MV-4-11 (cell line): Measurements from ENCODE around the gene BCL2L2.

ENCODE experiments used
- DNase-seq: peaks from one replicate; lab custom pipeline; 2025; lab: John Stamatoyannopoulos, UW

The BCL2L2 gene

DNA sequence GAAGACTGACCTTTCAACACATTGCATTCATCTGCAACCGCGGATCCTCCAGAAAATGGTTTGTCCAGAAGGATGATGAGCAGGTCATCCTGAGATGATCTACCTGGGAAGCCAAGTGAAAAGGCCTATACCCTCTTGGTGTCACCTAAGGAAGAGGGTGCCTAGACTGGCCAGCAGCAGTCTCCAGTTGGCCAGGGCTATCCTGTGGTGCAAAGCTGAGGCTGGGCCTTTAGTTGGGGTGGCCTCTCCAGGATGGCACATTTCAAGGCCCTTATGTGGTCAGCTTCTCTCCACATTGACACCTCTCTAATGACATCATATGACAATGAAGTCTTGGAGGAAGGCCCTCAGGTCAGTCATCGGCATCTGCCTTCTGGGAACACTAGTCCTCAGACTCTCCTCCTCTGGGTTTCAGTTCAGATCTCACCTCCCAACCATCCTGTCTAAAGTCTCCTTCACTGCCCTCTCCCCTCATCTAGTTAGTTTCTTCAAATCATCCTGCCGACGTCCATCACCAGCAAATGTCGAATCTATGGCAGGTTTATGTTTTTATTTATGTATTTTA is 49.3 kb downstream of the BCL2L2 start:
- DNase-seq: no peak

DNA sequence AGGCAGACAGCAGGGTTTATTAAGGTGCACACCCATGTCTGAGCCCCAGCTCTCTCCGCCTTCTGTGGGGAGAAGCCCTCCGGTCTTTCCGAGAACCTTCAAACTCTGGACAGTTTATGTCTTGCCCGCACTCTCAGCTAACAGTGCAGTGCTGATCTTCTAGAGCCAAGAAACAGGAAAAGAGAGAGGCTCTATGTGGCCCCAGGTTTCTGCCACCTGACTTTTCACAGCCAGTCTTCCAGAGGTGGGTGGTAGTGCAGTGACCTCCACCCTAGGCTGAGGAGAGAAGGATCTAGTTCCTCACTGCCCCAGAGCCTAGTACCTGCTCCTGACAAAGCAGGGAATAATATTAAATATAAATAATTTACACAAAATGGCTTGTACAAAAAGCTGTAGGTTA is 50.0 kb downstream of the BCL2L2 start:
- no peak for DNase-seq

DNA sequence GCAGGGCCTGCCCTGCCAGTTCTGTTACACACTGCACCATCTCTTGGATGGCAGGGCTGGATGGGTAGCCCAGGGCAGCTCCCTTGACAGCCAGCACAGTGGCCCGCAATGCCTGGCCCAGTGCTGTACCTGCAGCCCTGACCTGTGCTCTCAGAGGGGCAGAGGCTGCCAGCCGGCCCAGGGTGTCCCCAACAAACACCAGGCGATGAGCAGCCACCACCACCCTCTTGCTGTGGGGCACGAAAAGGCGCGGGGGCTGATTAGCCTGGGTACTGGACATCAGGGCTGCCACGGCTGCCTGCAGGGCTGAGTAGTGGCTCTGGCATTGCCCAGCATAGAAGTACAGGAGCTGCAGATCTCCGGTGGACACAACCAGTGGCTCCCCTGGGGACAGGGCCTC is 50.6 kb downstream of the BCL2L2 start:
- no peak for DNase-seq

DNA sequence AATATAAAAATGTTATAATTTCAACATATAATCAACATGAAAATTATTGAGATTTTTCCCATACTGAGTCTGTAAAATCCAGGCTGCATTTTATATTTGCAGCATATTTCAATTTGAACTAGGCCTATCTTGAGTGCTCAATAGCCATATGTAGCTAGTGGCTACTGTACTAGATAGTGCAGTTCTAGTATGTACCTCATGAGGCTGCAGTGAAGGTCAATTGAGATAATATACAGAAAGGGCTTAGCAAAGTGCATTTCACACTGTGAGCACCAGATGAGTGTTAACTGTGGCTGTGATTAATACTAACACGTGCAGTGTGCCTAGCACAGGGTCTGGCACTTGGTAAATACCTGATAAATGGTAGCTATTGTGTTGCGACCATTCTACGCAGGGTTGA is 51.4 kb downstream of the BCL2L2 start:
- DNase-seq: no peak

DNA sequence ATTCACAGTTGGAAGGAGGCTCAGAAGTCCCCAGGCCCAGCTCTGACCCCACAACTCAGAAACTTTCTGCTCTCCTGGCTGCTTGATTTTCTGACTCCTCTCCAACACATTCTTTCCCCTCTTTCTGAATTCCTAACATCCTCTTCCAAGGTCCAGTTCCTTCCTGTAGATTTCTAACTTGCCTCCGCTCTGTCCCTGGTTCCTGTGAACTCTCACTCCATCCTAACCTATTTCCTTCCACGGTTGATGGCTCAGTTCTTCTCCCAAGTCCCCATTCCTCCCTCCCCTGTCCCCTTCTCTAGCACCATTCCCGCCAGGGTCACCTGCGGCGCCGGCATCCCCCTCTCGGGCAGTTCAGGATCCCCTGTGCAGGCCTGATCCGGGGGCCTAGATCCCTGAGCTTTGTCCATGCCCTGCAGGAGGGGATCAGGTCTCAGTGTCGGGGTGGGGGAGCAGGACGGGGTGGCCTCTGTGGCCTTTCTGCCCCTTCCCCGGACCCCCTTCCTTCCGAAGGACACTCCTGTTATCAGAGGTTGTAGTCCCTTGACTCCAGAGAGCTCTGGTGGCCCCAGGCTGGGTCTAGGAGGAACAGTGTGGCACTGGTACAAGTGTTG is 52.0 kb downstream of the BCL2L2 start:
- DNase-seq: no peak

DNA sequence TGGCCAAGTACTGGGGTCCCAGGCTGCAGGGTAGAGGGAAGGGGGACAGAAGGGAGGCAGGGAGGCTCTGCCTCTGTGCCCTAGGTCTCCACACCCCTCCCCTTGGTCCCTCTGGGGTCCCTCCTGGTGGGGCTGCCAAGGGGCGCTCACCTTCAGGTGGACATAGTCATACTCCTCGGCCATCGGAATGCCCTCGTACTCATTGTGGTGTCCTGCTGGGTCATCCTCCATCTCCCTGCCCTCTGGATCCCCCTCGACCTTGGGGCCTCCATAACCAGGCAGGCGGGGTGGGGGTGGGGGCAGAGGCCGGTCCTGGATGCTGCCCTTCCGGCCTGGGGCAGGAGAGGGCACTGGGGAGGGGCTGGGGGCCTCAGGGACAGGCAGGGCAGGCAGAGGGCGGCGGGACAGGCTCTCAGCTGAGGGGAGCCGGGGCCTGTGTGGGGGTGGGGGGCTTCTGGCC is 52.6 kb downstream of the BCL2L2 start:
- no peak for DNase-seq

DNA sequence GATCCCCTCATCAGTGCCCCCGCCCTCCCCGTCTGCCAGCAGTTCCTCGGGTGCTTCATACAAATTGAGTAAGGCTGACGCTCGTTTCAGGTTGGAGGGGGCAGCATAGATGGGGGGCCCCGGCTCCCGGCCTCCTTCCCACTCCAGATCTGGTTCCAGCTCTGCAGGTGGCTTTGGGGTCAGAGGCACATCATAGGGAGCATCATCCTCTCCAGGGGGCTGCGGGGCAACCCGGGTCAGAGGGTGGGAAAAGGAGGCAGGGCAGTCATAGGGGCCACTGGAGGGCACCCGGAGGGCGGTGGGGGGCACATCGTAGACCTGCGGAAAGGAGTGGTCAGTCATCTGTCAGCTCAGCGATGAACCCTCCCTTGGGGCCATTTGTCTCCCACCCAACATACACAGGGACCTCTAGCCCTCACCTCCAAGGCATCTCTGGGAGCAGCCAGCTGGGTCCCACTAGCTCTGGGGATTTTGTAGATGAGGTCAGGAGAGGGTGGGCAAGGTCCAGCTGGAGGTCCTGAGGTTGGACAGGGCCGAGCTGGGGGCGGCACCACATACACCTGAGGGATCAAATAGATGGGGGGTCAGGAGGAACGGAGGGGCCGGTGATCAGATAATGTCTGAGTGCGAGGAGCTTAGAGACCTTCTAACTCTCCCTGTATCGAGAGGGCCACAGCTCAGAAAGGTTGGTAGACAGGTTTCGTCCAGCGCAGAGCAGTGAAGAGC is 53.3 kb downstream of the BCL2L2 start:
- DNase-seq: no peak

DNA sequence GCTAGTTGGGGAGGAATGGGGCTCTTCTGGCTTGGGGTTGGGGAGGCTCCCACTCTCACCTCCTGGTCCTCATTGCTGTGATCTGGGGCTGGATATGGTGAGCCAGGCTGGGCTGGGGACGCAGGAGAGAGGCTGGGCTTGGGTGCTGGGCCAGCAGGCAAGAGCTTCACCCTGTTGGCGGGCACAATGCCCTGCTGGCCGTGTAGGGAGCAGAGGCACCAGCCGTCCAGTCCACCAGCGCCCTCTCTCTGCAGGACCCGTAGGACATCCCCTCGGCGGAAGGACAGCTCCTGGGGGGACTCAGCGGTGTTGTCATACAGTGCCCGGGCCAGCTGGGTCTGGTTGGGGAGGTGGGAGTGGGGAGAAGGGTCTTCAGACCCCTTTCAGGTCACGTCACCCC is 53.9 kb downstream of the BCL2L2 start:
- no peak for DNase-seq

DNA sequence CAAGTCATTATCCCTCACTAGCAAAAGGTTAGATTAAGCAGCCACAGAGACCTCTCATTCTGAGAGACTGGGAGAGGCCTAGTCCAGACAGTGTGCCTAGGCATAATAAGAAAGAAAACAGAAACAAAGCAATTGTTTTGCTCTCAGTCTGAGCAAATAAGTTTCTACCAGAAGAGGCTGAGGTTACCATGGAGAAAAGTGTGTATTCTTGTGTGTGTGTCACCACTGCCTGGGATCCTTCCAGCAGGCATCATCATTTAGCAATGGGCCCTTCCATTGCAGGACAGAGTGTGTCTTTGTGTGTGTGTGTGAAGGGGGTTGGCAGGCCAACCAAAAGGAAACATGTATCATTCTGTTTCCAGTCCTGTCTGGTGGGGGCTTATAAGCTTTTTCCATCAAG is 54.7 kb downstream of the BCL2L2 start:
- no peak for DNase-seq
